ENCODE measurements around the gene CARS1. TPM values are rescaled to one million over a fixed set of nuclear protein-coding genes. Genes with fewer than 3 reads are reported as not detected.

CARS1 gene
- total and polyA plus RNA-seq, 2 experiments from 2014 or later: 72.9 to 95.9 TPM

GRCh38 chr11:3091846-3092602 lies 34.8 kb upstream of the CARS1 start:
- peaks cover 3% of the 10 kb centered on the region; the same call in 1 of the 2 replicates for H3K4me1 ChIP-seq (ENCODE audit: insufficient read depth)
- 0 out of 2 replicates have a peak, but pooled peaks have one; percentile 5 for TF ChIP-seq CREB1 (CRISPR knock-in tag; IDR thresholded peaks at IDR 0.05; ENCODE audit: low read depth)
- peak; percentile 86 to 99 for TF ChIP-seq CTCF (conservative IDR thresholded peaks at IDR 0.05; ENCODE audit: low read depth in 2 of 2)
- TF ChIP-seq JUNB (IDR thresholded peaks at IDR 0.05; ENCODE audit: unreplicated experiment): no peak
- Mint-ChIP-seq H3K9me3 (peaks cover 8% of the 10 kb centered on the region), H3K36me3 (ENCODE audit: low read depth) (peaks cover 4% of the 10 kb centered on the region; the same call in 1 of the 3 replicates), H3K4me1 (peaks cover 17% of the 10 kb centered on the region; the same call in 2 of the 3 replicates), H3K27me3 (ENCODE audit: insufficient read depth, low read depth, poor library complexity) (peaks cover 8% of the 10 kb centered on the region), H3K4me3 (0 out of 3 replicates have a peak overlapping the region, but pooled peaks have one; percentile 0), H3K27ac (no peak overlapping the region)
- no peak overlapping the region for H3K27ac ChIP-seq (ENCODE audit: low read depth)
- H3K4me3 ChIP-seq: no peak overlapping the region
- H3K4me2 ChIP-seq: peak overlapping the region; percentile 62; the same call in 1 of the 2 replicates
- H4K20me1 ChIP-seq (replicated peaks; ENCODE audit: insufficient read depth): no peaks in the 10 kb centered on the region
- H3K9me2 ChIP-seq (ENCODE audit: insufficient read depth): no peaks in the 10 kb centered on the region
- no peaks in the 10 kb centered on the region for H3F3A ChIP-seq (replicated peaks; ENCODE audit: low read depth)
- DNase-seq (ENCODE audit: low spot score): peak; percentile 94
- peak; percentile 94 for ATAC-seq
- H2AFZ ChIP-seq: no peak overlapping the region
- H3K27me3 ChIP-seq (ENCODE audit: insufficient read depth): no peaks in the 10 kb centered on the region
- H3K36me3 ChIP-seq (ENCODE audit: insufficient read depth): no peaks in the 10 kb centered on the region
- no peaks in the 10 kb centered on the region for H3K79me2 ChIP-seq (replicated peaks; ENCODE audit: insufficient read depth)

- no peaks in the 10 kb centered on the region for H3K27me3 ChIP-seq (ENCODE audit: insufficient read depth)
- H2AFZ ChIP-seq: no peak overlapping the region
- H3K79me2 ChIP-seq (replicated peaks; ENCODE audit: insufficient read depth): no peaks in the 10 kb centered on the region
- Mint-ChIP-seq H3K9me3 (peaks cover 2% of the 10 kb centered on the region; the same call in 1 of the 3 replicates), H3K36me3 (ENCODE audit: low read depth) (no peaks in the 10 kb centered on the region; the same call in 2 of the 3 replicates), H3K4me1 (peaks cover 17% of the 10 kb centered on the region; the same call in 2 of the 3 replicates), H3K27me3 (ENCODE audit: insufficient read depth, low read depth, poor library complexity) (peaks cover 8% of the 10 kb centered on the region), H3K4me3 (no peak overlapping the region), H3K27ac (no peak overlapping the region)
- DNase-seq (ENCODE audit: low spot score): no peak
- peak overlapping the region; percentile 48; the same call in 1 of the 2 replicates for H3K4me2 ChIP-seq
- H3K4me1 ChIP-seq (ENCODE audit: insufficient read depth): peaks cover 3% of the 10 kb centered on the region; the same call in 1 of the 2 replicates
- H4K20me1 ChIP-seq (replicated peaks; ENCODE audit: insufficient read depth): no peaks in the 10 kb centered on the region
- H3K27ac ChIP-seq (ENCODE audit: low read depth): no peak overlapping the region
- ATAC-seq: no peak
- H3K36me3 ChIP-seq (ENCODE audit: insufficient read depth): no peaks in the 10 kb centered on the region
- H3K9me2 ChIP-seq (ENCODE audit: insufficient read depth): no peaks in the 10 kb centered on the region
- no peaks in the 10 kb centered on the region for H3F3A ChIP-seq (replicated peaks; ENCODE audit: low read depth)
- no peak overlapping the region for H3K4me3 ChIP-seq
- TF ChIP-seq POLR2AphosphoS5 (IDR thresholded peaks at IDR 0.05; ENCODE audit: low read depth) (no peak), EZH2phosphoT487 (IDR thresholded peaks at IDR 0.05; ENCODE audit: unreplicated experiment) (no peak), ZNF331 (CRISPR knock-in tag; IDR thresholded peaks at IDR 0.05; ENCODE audit: low read depth) (no peak), REST (IDR thresholded peaks at IDR 0.05; ENCODE audit: unreplicated experiment) (no peak)
Observed at GRCh38 chr11:3091081-3091845, 34.0 kb upstream of the CARS1 start.

Data from GM23338 (cell line).